Activated CD4-positive, alpha-beta T cell treated with anti-CD3 and anti-CD28 coated beads, Interleukin-2, amount 50 U/mL, for 4 hours (primary cell): ENCODE measurements around the gene RHBDD1.
"Not testable (repeated sequence)": the region's sequence is repeated elsewhere in the genome, so short reads cannot be mapped to it uniquely, and the experiment has no call there.

Experiments used
- DNase-seq, 2 experiments: peaks; one replicate each; pipeline ENCODE4 v3.0.0-alpha.2; 2020

RHBDD1 gene

GRCh38 chr2:226799976-226800940 lies 35.6 kb upstream of the RHBDD1 start:
- DNase-seq: no peak

- peak; percentile 71 to 72 for DNase-seq
Measured at GRCh38 chr2:226800941-226801784, 34.7 kb upstream of the RHBDD1 start.

GRCh38 chr2:226802573-226802972 lies 33.3 kb upstream of the RHBDD1 start:
- no peak for DNase-seq

GRCh38 chr2:226803410-226803809 lies 32.4 kb upstream of the RHBDD1 start:
- DNase-seq: no peak

GRCh38 chr2:226813148-226813701 lies 22.6 kb upstream of the RHBDD1 start:
- DNase-seq: no peak

GRCh38 chr2:226818930-226819329 lies 16.9 kb upstream of the RHBDD1 start:
- DNase-seq: no peak

GRCh38 chr2:226825056-226825455 lies 10.8 kb upstream of the RHBDD1 start:
- no peak for DNase-seq

GRCh38 chr2:226828191-226828590 lies 7.7 kb upstream of the RHBDD1 start:
- DNase-seq: no peak

- DNase-seq: no peak
Measured at GRCh38 chr2:226829721-226830631, 5.9 kb upstream of the RHBDD1 start.

GRCh38 chr2:226831266-226831665 lies 4.6 kb upstream of the RHBDD1 start:
- DNase-seq: no peak

- no peak for DNase-seq
Measured at GRCh38 chr2:226832061-226832460, 3.8 kb upstream of the RHBDD1 start.

GRCh38 chr2:226834880-226835279 lies 974 bp upstream of the RHBDD1 start:
- not testable (repeated sequence) for DNase-seq

- peak in 1 of 2 experiments; percentile 33 for DNase-seq
Measured at GRCh38 chr2:226835420-226835795, 446 bp upstream of the RHBDD1 start.

GRCh38 chr2:226836548-226836885 lies 663 bp downstream of the RHBDD1 start:
- no peak for DNase-seq

GRCh38 chr2:226837334-226837733 lies 1.5 kb downstream of the RHBDD1 start:
- DNase-seq: no peak

- no peak for DNase-seq
Measured at GRCh38 chr2:226837787-226838603, 2.1 kb downstream of the RHBDD1 start.

GRCh38 chr2:226838722-226839121 lies 2.9 kb downstream of the RHBDD1 start:
- no peak for DNase-seq

GRCh38 chr2:226839161-226839560 lies 3.3 kb downstream of the RHBDD1 start:
- DNase-seq: no peak

- DNase-seq: no peak
Measured at GRCh38 chr2:226839951-226840350, 4.1 kb downstream of the RHBDD1 start.

- DNase-seq: not testable (repeated sequence)
Measured at GRCh38 chr2:226843001-226843400, 7.1 kb downstream of the RHBDD1 start.

GRCh38 chr2:226845386-226846116 lies 9.7 kb downstream of the RHBDD1 start:
- no peak for DNase-seq
